BE2C (cell line): ENCODE measurements around the gene PPM1L.

Source experiments
- DNase-seq: peaks from one replicate; pipeline ENCODE4 v3.0.0-alpha.2; 2020
- H3K27me3 ChIP-seq: fragments of 250-450 bp; sonication (Bioruptor Pico); 2 replicates; pipeline ENCODE4 v1.5.1; 2020; ENCODE audit warnings: mild to moderate bottlenecking
- H3K36me3 ChIP-seq: fragments of 250-450 bp; sonication (Bioruptor Pico); 2 replicates; pipeline ENCODE4 v1.5.1; 2020; ENCODE audit warnings: mild to moderate bottlenecking
- H3K4me1 ChIP-seq: fragments of 250-450 bp; sonication (Bioruptor Pico); 2 replicates; pipeline ENCODE4 v1.5.1; 2020
- H3K4me3 ChIP-seq: 2 replicates; pipeline ENCODE4 v1.5.1; 2011; ENCODE audit warnings: low read depth, low read length
- H3K9me3 ChIP-seq: fragments of 250-450 bp; sonication (Bioruptor Pico); 2 replicates; pipeline ENCODE4 v1.5.1; 2020
- TF ChIP-seq, protein P1 (sequence below): IDR thresholded peaks from 2 replicates; pipeline ENCODE4 v1.5.1; 2012; ENCODE audit warnings: mild to moderate bottlenecking, low read depth, low read length

PPM1L gene

DNA sequence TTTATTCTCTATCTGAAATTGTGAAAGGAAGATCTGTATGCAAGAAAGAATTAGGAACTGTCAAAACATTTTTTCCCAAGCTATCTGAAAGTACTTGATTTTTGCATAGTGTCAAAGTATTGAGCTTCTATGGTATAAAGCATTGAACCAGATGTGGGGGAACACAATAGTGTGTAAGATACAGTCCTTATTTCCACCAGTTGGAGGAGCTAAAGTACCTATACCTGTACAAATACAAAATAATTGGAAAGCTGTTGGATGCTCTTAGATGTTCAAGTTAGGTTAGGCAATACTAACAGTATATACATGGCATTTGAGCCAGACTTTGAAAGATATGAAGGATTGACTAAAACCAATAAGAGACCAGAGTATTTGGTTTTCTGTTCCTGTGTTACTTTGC lies 200.8 kb downstream of the PPM1L start:
- Histone ChIP-seq H3K4me3 (no peak overlapping the region), H3K27me3 (no peaks in the 10 kb centered on the region), H3K36me3 (no peaks in the 10 kb centered on the region), H3K4me1 (peaks cover 2% of the 10 kb centered on the region; the same call in 1 of the 2 replicates), H3K9me3 (no peaks in the 10 kb centered on the region)
- TF ChIP-seq, protein P1, sequence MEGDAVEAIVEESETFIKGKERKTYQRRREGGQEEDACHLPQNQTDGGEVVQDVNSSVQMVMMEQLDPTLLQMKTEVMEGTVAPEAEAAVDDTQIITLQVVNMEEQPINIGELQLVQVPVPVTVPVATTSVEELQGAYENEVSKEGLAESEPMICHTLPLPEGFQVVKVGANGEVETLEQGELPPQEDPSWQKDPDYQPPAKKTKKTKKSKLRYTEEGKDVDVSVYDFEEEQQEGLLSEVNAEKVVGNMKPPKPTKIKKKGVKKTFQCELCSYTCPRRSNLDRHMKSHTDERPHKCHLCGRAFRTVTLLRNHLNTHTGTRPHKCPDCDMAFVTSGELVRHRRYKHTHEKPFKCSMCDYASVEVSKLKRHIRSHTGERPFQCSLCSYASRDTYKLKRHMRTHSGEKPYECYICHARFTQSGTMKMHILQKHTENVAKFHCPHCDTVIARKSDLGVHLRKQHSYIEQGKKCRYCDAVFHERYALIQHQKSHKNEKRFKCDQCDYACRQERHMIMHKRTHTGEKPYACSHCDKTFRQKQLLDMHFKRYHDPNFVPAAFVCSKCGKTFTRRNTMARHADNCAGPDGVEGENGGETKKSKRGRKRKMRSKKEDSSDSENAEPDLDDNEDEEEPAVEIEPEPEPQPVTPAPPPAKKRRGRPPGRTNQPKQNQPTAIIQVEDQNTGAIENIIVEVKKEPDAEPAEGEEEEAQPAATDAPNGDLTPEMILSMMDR: peak; percentile 38
- DNase-seq: no peak

DNA sequence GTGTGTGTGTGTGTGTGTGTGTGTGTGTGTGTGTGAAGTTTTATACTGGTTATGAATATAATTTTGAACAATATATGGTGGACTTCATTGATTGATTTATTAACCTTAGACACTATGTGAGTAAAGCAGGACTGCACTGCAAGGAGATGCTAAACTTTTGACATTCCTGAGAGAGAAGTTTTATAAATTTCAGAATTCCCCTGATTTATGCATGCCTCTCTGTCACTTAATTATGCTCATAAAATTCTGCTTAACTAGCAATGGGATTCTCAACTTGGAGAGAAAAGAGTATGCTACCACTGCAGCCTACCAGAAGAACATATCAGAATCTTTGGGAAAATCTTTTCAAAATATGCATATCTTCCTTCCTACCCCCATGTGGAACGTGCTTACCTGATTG lies 204.5 kb downstream of the PPM1L start:
- H3K27me3 ChIP-seq: no peaks in the 10 kb centered on the region
- H3K36me3 ChIP-seq: no peaks in the 10 kb centered on the region; the same call in 1 of the 2 replicates
- TF ChIP-seq, protein P1: no peak
- H3K4me3 ChIP-seq: no peak overlapping the region
- no peaks in the 10 kb centered on the region for H3K9me3 ChIP-seq
- no peaks in the 10 kb centered on the region for H3K4me1 ChIP-seq
- no peak for DNase-seq

DNA sequence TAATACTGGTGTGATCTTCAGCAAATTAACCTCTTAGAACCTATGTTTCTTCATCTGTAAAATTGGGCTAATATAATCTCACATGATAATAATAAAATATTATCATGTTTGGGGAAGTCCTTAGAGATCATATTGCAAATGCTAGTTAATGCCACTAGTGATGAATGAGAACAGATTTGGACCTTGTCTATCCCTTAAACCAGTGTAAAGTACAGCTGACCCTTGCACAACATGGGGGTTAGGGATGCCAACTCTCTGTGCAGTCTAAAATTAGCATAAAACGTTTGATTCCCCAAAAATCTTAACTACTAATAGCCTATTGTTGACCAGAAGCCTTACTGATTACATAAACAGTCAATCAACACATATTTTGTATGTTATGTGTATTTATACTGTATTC lies 207.9 kb downstream of the PPM1L start:
- TF ChIP-seq, protein P1: no peak
- no peak overlapping the region for H3K4me3 ChIP-seq

DNA sequence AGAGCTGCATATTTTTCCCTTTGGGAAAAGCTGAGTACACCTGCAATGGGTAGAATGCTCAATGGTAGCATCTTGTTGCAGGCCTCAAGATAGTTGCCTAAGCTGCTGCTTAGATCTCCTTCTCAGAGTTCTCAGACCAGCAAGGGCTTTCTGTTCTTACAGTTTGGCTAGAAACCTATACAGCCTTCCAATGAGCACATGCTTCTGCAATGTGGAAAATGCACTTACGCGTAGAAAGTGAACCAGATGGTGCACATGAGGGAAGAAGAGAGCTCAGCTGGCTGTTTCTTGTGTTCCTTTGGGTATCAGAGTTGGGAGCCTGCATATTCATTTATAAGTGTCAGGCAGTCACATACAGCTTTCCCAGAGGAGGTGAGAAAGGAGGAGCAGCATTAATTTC lies 212.7 kb downstream of the PPM1L start:
- no peaks in the 10 kb centered on the region for H3K4me1 ChIP-seq
- H3K27me3 ChIP-seq: no peaks in the 10 kb centered on the region
- H3K9me3 ChIP-seq: no peaks in the 10 kb centered on the region
- DNase-seq: no peak
- TF ChIP-seq, protein P1: no peak
- no peaks in the 10 kb centered on the region; the same call in 1 of the 2 replicates for H3K36me3 ChIP-seq
- H3K4me3 ChIP-seq: no peak overlapping the region

More for the DNA sequence above, 207.9 kb downstream of the PPM1L start:
- no peak for DNase-seq
- Histone ChIP-seq H3K9me3 (no peaks in the 10 kb centered on the region), H3K36me3 (no peaks in the 10 kb centered on the region; the same call in 1 of the 2 replicates), H3K27me3 (no peaks in the 10 kb centered on the region), H3K4me1 (no peaks in the 10 kb centered on the region)

DNA sequence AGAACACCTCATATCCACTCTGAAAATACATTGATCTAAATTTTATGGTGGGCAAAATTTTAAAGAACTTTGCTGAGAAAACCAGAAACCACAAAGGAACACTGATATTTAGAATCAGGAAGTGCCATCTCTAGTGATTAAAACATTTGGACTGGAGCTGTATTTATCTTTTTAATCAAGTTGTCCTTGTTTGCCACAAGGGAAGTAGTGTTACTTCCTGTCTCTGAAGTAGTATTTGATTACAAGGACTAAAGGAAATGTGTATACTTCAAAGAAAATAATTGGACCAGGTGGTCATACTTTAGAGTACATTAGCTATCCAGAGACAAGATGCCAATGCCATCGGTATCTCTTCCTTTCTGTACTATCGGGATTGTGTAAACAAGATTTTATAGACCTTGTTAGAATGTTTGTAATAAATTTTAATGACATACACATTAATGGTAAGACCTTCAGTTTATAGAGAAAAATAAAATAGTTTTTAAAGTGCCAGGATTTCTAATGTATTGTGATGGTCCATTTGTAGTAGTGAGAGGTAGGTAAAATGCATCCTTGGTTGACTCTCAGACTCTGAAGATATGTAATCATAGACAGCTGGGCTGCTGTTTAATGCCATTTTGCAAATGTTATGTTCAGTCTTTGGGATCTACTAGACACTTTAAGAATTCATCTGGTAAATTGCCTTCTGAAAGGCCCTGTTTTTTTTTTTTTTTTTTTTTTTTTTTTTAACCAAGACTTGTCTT lies 217.2 kb downstream of the PPM1L start:
- Histone ChIP-seq H3K36me3 (no peaks in the 10 kb centered on the region), H3K4me3 (no peak overlapping the region), H3K27me3 (no peaks in the 10 kb centered on the region), H3K4me1 (no peaks in the 10 kb centered on the region), H3K9me3 (no peaks in the 10 kb centered on the region)
- DNase-seq: no peak
- TF ChIP-seq, protein P1: no peak

DNA sequence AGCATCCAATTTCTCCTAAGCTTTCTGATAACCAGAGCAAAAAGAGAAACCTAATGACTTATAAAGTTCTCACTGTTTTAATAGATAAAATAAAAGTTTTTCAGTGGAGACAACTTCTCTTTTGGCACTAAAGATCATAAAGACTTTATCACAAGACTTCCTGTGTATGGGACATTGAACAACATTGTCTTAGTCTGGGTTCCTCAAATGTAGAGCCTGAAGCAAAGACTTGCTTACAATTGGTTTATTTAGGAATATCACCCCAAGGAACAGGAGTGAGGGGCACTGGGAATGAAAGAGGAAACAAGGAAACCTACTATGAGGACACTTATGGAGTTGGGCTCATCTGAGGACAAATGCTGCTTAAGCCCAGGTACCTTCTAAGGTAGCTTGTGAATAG lies 221.7 kb downstream of the PPM1L start:
- no peaks in the 10 kb centered on the region for H3K9me3 ChIP-seq
- no peak for DNase-seq

More for the DNA sequence above, 221.7 kb downstream of the PPM1L start:
- no peaks in the 10 kb centered on the region for H3K27me3 ChIP-seq
- TF ChIP-seq, protein P1: no peak
- H3K4me3 ChIP-seq: no peak overlapping the region
- no peaks in the 10 kb centered on the region for H3K36me3 ChIP-seq
- no peaks in the 10 kb centered on the region for H3K4me1 ChIP-seq
